ENCODE measurements around the gene TOLLIP. TPM values are rescaled to one million over a fixed set of nuclear protein-coding genes. Genes with fewer than 3 reads are reported as not detected.

TOLLIP gene
- total and polyA plus RNA-seq, 9 of the 15 experiments (the other 6 are each of a cell fraction or from before 2014, with no cell fraction given), result 0.23 to 22.8 (median 7.1) TPM

DNA sequence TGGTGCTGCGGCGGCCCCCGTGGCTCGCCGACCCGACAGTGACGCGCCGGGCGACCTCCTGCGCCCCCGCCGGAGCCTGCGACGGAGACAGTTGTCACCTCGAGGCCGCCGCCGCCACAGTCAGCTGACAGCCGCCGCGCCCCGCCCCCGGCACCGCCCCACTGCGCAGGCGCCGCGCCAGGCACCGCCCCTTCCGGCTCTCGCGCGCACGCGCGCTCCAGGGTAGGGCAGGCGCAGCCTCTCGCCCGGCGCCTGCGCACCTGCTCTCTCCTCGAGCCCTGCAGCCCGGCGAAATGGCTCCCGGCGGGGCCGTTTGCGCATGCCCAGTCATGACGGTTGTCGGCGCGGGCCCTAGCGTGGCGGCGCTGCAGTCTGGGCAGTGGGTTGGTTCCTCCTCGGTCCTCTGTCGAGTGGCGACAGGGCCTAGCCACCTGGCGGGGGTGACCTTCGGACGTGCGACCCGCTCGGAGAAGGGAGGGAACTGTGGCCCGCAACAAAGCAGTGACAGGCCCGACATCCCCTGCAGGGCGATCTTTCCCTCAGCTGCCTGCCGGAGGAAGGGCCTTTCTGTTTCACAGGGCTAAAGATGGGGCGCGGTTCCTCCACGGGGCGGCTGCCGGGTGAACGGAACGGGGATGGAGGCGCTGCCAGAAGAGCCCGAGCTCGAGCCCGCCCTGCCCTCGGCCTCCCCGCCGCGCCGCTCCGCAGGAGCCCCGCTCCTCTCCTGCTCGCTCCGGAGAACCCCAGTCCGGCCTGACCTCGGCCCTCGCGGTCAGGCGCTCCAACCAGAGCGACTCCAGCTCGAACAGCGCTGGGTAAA, at the start of gene TOLLIP (continued):
- TF ChIP-seq ZNF778 (CRISPR knock-in tag; IDR thresholded peaks at IDR 0.05) (no peak), ZNF224 (CRISPR knock-in tag; IDR thresholded peaks at IDR 0.05) (no peak), DDX20 (tag; IDR thresholded peaks at IDR 0.05; ENCODE audit: low read depth) (no peak), LARP7 (IDR thresholded peaks at IDR 0.05) (no peak), KLF6 (CRISPR knock-in tag; IDR thresholded peaks at IDR 0.05; ENCODE audit: borderline replicate concordance) (peak; percentile 84), ZNF584 (CRISPR knock-in tag; IDR thresholded peaks at IDR 0.05; ENCODE audit: low read depth) (no peak), ZNF133 (CRISPR knock-in tag; IDR thresholded peaks at IDR 0.05) (no peak), MED1 (CRISPR knock-in tag; IDR thresholded peaks at IDR 0.05; ENCODE audit: borderline replicate concordance) (no peak), FOXK2 (conservative IDR thresholded peaks at IDR 0.05 in 1 of 2, IDR thresholded peaks at IDR 0.05 in 1 of 2; ENCODE audit: low read depth in 2 of 2) (no peak), POLR2H (tag; IDR thresholded peaks at IDR 0.05; ENCODE audit: low read depth) (no peak), PHF8 (IDR thresholded peaks at IDR 0.05; ENCODE audit: borderline replicate concordance, low read length) (peak; percentile 90; the same call in 1 of the 2 replicates), SUPT5H (IDR thresholded peaks at IDR 0.05) (peak; percentile 77), MTA2 (IDR thresholded peaks at IDR 0.05; ENCODE audit: low read depth) (no peak), KDM1A (IDR thresholded peaks at IDR 0.05) (no peak), POU5F1 (IDR thresholded peaks at IDR 0.05; ENCODE audit: borderline replicate concordance, low read depth, low read length, partially characterized antibody) (peak; percentile 90), SIN3B (IDR thresholded peaks at IDR 0.05; ENCODE audit: low read depth) (peak; percentile 77), E4F1 (CRISPR knock-in tag; IDR thresholded peaks at IDR 0.05; ENCODE audit: borderline replicate concordance) (no peak), PBX2 (CRISPR knock-in tag; IDR thresholded peaks at IDR 0.05; ENCODE audit: low read depth) (no peak), PBX2 (tag; conservative IDR thresholded peaks at IDR 0.05; ENCODE audit: low read depth) (no peak), FIP1L1 (IDR thresholded peaks at IDR 0.05; ENCODE audit: low read depth, low read length, poor library complexity, severe bottlenecking) (no peak), ZNF717 (CRISPR knock-in tag; IDR thresholded peaks at IDR 0.05) (no peak), ARID3A (IDR thresholded peaks at IDR 0.05; ENCODE audit: borderline replicate concordance, low read depth, low read length) (no peak), ZNF121 (CRISPR knock-in tag; conservative IDR thresholded peaks at IDR 0.05) (no peak)

Data from K562 (cell line).